HG02938 (cell line): Measurements from ENCODE around the gene ZNF764.

Experiments used
- ATAC-seq: cut with Tn5 transposase; IDR thresholded peaks from one replicate; pipeline ENCODE4 v1.9.1; 2021; ENCODE audit warnings: mild to moderate bottlenecking, moderate library complexity; ENCODE audit not compliant: unreplicated experiment

Gene ZNF764

GRCh38 chr16:30570636-30571444 lies 12.7 kb upstream of the ZNF764 start:
- ATAC-seq: no peak

- ATAC-seq: no peak
These were observed 11.8 kb upstream of the ZNF764 start for GRCh38 chr16:30569746-30570635.

- no peak for ATAC-seq
These were observed 11.1 kb upstream of the ZNF764 start for GRCh38 chr16:30569281-30569680.

GRCh38 chr16:30567991-30568638 lies 9.9 kb upstream of the ZNF764 start:
- no peak for ATAC-seq

GRCh38 chr16:30567160-30567990 lies 9.2 kb upstream of the ZNF764 start:
- no peak for ATAC-seq

GRCh38 chr16:30566531-30566930 lies 8.4 kb upstream of the ZNF764 start:
- no peak for ATAC-seq

GRCh38 chr16:30565984-30566383 lies 7.8 kb upstream of the ZNF764 start:
- ATAC-seq: no peak

GRCh38 chr16:30565526-30565925 lies 7.4 kb upstream of the ZNF764 start:
- no peak for ATAC-seq

- ATAC-seq: no peak
These were observed 3.8 kb upstream of the ZNF764 start for GRCh38 chr16:30562021-30562420.

GRCh38 chr16:30561089-30561816 lies 3.1 kb upstream of the ZNF764 start:
- ATAC-seq: no peak

GRCh38 chr16:30559690-30560089 lies 1.5 kb upstream of the ZNF764 start:
- no peak for ATAC-seq

- ATAC-seq: no peak
These were observed 709 bp upstream of the ZNF764 start for GRCh38 chr16:30558789-30559377.

GRCh38 chr16:30557707-30557956 lies 542 bp downstream of the ZNF764 start:
- ATAC-seq: no peak

GRCh38 chr16:30556125-30556473 lies 2.1 kb downstream of the ZNF764 start:
- no peak for ATAC-seq

- no peak for ATAC-seq
These were observed 2.7 kb downstream of the ZNF764 start for GRCh38 chr16:30555315-30556124.

- ATAC-seq: no peak
These were observed 3.4 kb downstream of the ZNF764 start for GRCh38 chr16:30554557-30555314.

GRCh38 chr16:30553393-30553899 lies 4.7 kb downstream of the ZNF764 start:
- ATAC-seq: no peak

- no peak for ATAC-seq
These were observed 5.2 kb downstream of the ZNF764 start for GRCh38 chr16:30552956-30553355.
